Neural progenitor cell (in vitro differentiated cells): ENCODE results near the gene EGFLAM. TPM values are rescaled to one million over a fixed set of nuclear protein-coding genes. Genes with fewer than 3 reads are reported as not detected.

Source experiments
- DNase-seq: peaks from one replicate; pipeline ENCODE4 v3.0.0-alpha.2; 2016; ENCODE audit warnings: low spot score
- H2AFZ ChIP-seq: fragments of 200-600 bp; sonication (generic); replicated peaks from 2 replicates; pipeline ENCODE4 v1.6.1; 2016; ENCODE audit warnings: antibody characterized with exemption
- H3F3A ChIP-seq: fragments of 200-600 bp; sonication (generic); 2 replicates; pipeline ENCODE4 v1.6.1; 2016; ENCODE audit warnings: antibody characterized with exemption, low read depth
- H3K27ac ChIP-seq: fragments of 200-600 bp; sonication (generic); 2 replicates; pipeline ENCODE4 v1.5.1; 2016; ENCODE audit warnings: mild to moderate bottlenecking
- H3K27me3 ChIP-seq: fragments of 200-600 bp; sonication (generic); 2 replicates; pipeline ENCODE4 v1.6.1; 2016; ENCODE audit warnings: mild to moderate bottlenecking, moderate library complexity
- H3K36me3 ChIP-seq: fragments of 200-600 bp; sonication (generic); 2 replicates; pipeline ENCODE4 v1.5.1; 2016
- H3K4me1 ChIP-seq: fragments of 200-600 bp; sonication (generic); 2 replicates; pipeline ENCODE4 v1.6.1; 2016; ENCODE audit warnings: mixed run types
- H3K4me2 ChIP-seq: fragments of 200-600 bp; sonication (generic); 2 replicates; pipeline ENCODE4 v1.6.1; 2016
- H3K4me3 ChIP-seq: fragments of 200-600 bp; sonication (generic); 2 replicates; pipeline ENCODE4 v1.5.1; 2016
- H3K79me2 ChIP-seq: fragments of 200-600 bp; sonication (generic); 2 replicates; pipeline ENCODE4 v1.6.1; 2016; ENCODE audit warnings: low read depth
- H3K9ac ChIP-seq: fragments of 200-600 bp; sonication (generic); 2 replicates; pipeline ENCODE4 v1.6.1; 2016
- H3K9me3 ChIP-seq: fragments of 200-600 bp; sonication (generic); 2 replicates; pipeline ENCODE4 v1.5.1; 2016; ENCODE audit warnings: low read depth
- H4K20me1 ChIP-seq: fragments of 200-600 bp; sonication (generic); 2 replicates; pipeline ENCODE4 v1.6.1; 2016; ENCODE audit warnings: low read depth
- H3K27ac Mint-ChIP-seq: 3 replicates; pipeline ENCODE4 v1.8.0; 2021; ENCODE audit warnings: mixed read lengths
- H3K27me3 Mint-ChIP-seq: 2 replicates; pipeline ENCODE4 v1.8.0; 2022; ENCODE audit warnings: low read depth, mild to moderate bottlenecking, inconsistent platforms, moderate library complexity, mixed read lengths; ENCODE audit not compliant: insufficient read depth
- H3K36me3 Mint-ChIP-seq: 3 replicates; pipeline ENCODE4 v1.8.0; 2021; ENCODE audit warnings: mixed read lengths
- H3K4me1 Mint-ChIP-seq: 3 replicates; pipeline ENCODE4 v1.8.0; 2021; ENCODE audit warnings: mixed read lengths
- H3K4me3 Mint-ChIP-seq: 3 replicates; pipeline ENCODE4 v1.8.0; 2021; ENCODE audit warnings: mild to moderate bottlenecking, moderate library complexity, mixed read lengths
- H3K9me3 Mint-ChIP-seq: 3 replicates; pipeline ENCODE4 v1.8.0; 2020; ENCODE audit warnings: mixed read lengths
- EZH2 ChIP-seq: fragments of 200-600 bp; sonication (generic); IDR thresholded peaks from 2 replicates; pipeline ENCODE4 v1.6.1; 2017; ENCODE audit warnings: antibody characterized with exemption, mild to moderate bottlenecking, moderate library complexity
- EZH2phosphoT487 ChIP-seq: fragments of 200-600 bp; sonication (generic); IDR thresholded peaks from 2 replicates; pipeline ENCODE4 v1.6.1; 2017; ENCODE audit warnings: antibody characterized with exemption
- total RNA-seq: library from RNA; depleted of rRNA; stranded (reverse); fragments of >200 nt; gene quantifications from 2 replicates; pipeline ENCODE4 v1.2.3, GENCODE V29; 2015; ENCODE audit warnings: low replicate concordance
- TF ChIP-seq, protein P1 (sequence below): fragments of 200-600 bp; sonication (generic); IDR thresholded peaks from 2 replicates; pipeline ENCODE4 v1.5.1; 2017; ENCODE audit warnings: antibody characterized with exemption, mild to moderate bottlenecking

EGFLAM gene
- total RNA-seq, 1 donor from 2014 or later = 0.69 TPM

DNA sequence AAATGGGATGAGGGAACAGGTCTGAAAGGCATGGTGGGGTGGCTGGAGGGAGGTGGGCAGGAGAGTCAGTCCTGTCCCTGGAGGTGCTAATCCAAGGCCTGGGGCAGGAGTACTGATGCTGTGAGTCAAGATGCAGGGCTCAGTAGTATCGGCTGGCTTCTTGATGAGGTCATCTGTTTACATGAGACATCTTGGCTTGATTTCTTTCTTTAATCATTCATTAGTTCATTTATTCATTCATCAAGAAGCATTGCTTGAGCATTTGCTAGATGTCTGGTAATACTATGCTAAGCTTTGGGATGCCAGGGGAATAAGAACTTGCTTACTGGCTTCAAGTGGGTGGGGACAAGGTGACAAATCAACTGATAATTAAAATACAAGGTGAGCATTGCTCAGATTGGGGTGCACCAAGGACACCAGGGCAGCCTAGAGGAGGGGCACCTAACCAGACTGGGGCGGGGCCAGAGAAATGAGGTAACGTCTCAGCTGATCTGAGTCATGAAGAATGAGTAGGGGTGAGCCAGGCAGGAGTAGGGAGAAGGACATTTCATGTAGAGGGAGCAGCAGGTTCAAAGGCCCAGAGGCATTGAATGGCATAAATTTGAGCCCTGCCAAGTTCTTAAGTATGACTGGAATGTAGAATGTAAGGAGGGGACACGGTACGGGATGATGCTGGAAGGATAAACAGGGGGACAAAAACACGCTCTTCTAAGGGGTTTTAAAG is 88.8 kb downstream of the EGFLAM start:
- Mint-ChIP-seq H3K36me3 (no peaks in the 10 kb centered on the region), H3K9me3 (peaks cover 2% of the 10 kb centered on the region), H3K27me3 (no peaks in the 10 kb centered on the region), H3K4me3 (no peak overlapping the region), H3K27ac (no peak overlapping the region), H3K4me1 (no peaks in the 10 kb centered on the region)
- no peak for DNase-seq
- no peaks in the 10 kb centered on the region for H3K27me3 ChIP-seq
- TF ChIP-seq, protein P1, sequence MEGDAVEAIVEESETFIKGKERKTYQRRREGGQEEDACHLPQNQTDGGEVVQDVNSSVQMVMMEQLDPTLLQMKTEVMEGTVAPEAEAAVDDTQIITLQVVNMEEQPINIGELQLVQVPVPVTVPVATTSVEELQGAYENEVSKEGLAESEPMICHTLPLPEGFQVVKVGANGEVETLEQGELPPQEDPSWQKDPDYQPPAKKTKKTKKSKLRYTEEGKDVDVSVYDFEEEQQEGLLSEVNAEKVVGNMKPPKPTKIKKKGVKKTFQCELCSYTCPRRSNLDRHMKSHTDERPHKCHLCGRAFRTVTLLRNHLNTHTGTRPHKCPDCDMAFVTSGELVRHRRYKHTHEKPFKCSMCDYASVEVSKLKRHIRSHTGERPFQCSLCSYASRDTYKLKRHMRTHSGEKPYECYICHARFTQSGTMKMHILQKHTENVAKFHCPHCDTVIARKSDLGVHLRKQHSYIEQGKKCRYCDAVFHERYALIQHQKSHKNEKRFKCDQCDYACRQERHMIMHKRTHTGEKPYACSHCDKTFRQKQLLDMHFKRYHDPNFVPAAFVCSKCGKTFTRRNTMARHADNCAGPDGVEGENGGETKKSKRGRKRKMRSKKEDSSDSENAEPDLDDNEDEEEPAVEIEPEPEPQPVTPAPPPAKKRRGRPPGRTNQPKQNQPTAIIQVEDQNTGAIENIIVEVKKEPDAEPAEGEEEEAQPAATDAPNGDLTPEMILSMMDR = no peak
- no peak for TF ChIP-seq EZH2
- no peak for TF ChIP-seq EZH2phosphoT487
- no peaks in the 10 kb centered on the region for H3K9me3 ChIP-seq
- H2AFZ ChIP-seq = no peak overlapping the region
- no peak overlapping the region for H3K4me3 ChIP-seq
- H3K9ac ChIP-seq = no peak overlapping the region
- peaks cover 4% of the 10 kb centered on the region for H3K4me1 ChIP-seq
- no peak overlapping the region for H3K4me2 ChIP-seq
- H4K20me1 ChIP-seq = no peaks in the 10 kb centered on the region
- H3K36me3 ChIP-seq = no peaks in the 10 kb centered on the region
- no peak overlapping the region for H3K27ac ChIP-seq
- no peaks in the 10 kb centered on the region for H3F3A ChIP-seq
- no peaks in the 10 kb centered on the region for H3K79me2 ChIP-seq

- H3K27ac Mint-ChIP-seq = no peak overlapping the region
- no peaks in the 10 kb centered on the region for H4K20me1 ChIP-seq
- no peaks in the 10 kb centered on the region for H3K36me3 ChIP-seq
- H3K27me3 Mint-ChIP-seq = no peaks in the 10 kb centered on the region
- no peak for DNase-seq
- H3K27ac ChIP-seq = no peak overlapping the region
- H3F3A ChIP-seq = no peaks in the 10 kb centered on the region
- H3K9me3 ChIP-seq = no peaks in the 10 kb centered on the region
- no peaks in the 10 kb centered on the region for H3K79me2 ChIP-seq
- H3K4me3 Mint-ChIP-seq = no peak overlapping the region
- no peaks in the 10 kb centered on the region for H3K36me3 Mint-ChIP-seq
- no peaks in the 10 kb centered on the region for H3K4me1 Mint-ChIP-seq
- H2AFZ ChIP-seq = no peak overlapping the region
- peaks cover 4% of the 10 kb centered on the region for H3K4me1 ChIP-seq
- no peaks in the 10 kb centered on the region for H3K27me3 ChIP-seq
- TF ChIP-seq EZH2 (no peak), EZH2phosphoT487 (no peak)
- TF ChIP-seq, protein P1 = no peak
- no peak overlapping the region for H3K4me3 ChIP-seq
- H3K9me3 Mint-ChIP-seq = peaks cover 2% of the 10 kb centered on the region
- no peak overlapping the region for H3K4me2 ChIP-seq
- no peak overlapping the region for H3K9ac ChIP-seq
Measured at GRCh38 chr5:38347896-38348295, 89.5 kb downstream of the EGFLAM start.

- Mint-ChIP-seq H3K27me3 (no peaks in the 10 kb centered on the region), H3K4me1 (no peaks in the 10 kb centered on the region), H3K36me3 (no peaks in the 10 kb centered on the region), H3K27ac (no peak overlapping the region), H3K4me3 (no peak overlapping the region), H3K9me3 (no peaks in the 10 kb centered on the region)
- no peak for DNase-seq
- no peaks in the 10 kb centered on the region for H4K20me1 ChIP-seq
- no peak overlapping the region for H3K4me3 ChIP-seq
- H3K79me2 ChIP-seq = no peaks in the 10 kb centered on the region
- no peak overlapping the region for H3K27ac ChIP-seq
- TF ChIP-seq EZH2phosphoT487 (no peak), EZH2 (no peak)
- TF ChIP-seq, protein P1 = no peak
- H3K36me3 ChIP-seq = no peaks in the 10 kb centered on the region
- no peaks in the 10 kb centered on the region for H3F3A ChIP-seq
- no peaks in the 10 kb centered on the region for H3K9me3 ChIP-seq
- H3K9ac ChIP-seq = no peak overlapping the region
- H2AFZ ChIP-seq = no peak overlapping the region
- H3K4me1 ChIP-seq = no peaks in the 10 kb centered on the region
- no peak overlapping the region for H3K4me2 ChIP-seq
- H3K27me3 ChIP-seq = no peaks in the 10 kb centered on the region
Measured at GRCh38 chr5:38360323-38361061, 102.1 kb downstream of the EGFLAM start.
